Heart left ventricle (tissue), 16 donors: Measurements from ENCODE around the gene SLX4IP. TPM values are rescaled to one million over a fixed set of nuclear protein-coding genes. Genes with fewer than 3 reads are reported as not detected.
A peak's percentile ranks its signal among the peaks of the same experiment; 100 is the strongest.

ENCODE experiments used
- ATAC-seq, 4 donors: fragments of 200-7000 bp; cut with Tn5 transposase; one replicate each; pipeline ENCODE4 v1.9.1; 2020 to 2022; ENCODE audit warnings: moderate library complexity in 4 of 4, mild to moderate bottlenecking in 3 of 4, moderate number of reproducible peaks in 1 of 4
- DNase-seq, 5 donors: peaks; one replicate each; pipeline ENCODE4 v3.0.0-alpha.2; 2020
- H3K27ac ChIP-seq, 12 donors: fragments of 200-600 bp; sonication (generic) in 4 of 12; one replicate each; pipeline versions ENCODE4 v1.5.0 to v1.8.0; 2016 to 2022; ENCODE audit warnings: mild to moderate bottlenecking in 2 of 12
- H3K27me3 ChIP-seq, 9 donors: fragments of 200-600 bp; sonication (generic) in 2 of 9; one replicate each; pipeline versions ENCODE4 v1.5.1 to v1.8.0; 2016 to 2022; ENCODE audit warnings: mild to moderate bottlenecking in 3 of 9
- H3K36me3 ChIP-seq, 9 donors: fragments of 200-600 bp; sonication (generic) in 2 of 9; one replicate each; pipeline versions ENCODE4 v1.5.0 to v1.8.0; 2018 to 2022; ENCODE audit warnings: mild to moderate bottlenecking in 2 of 9
- H3K4me1 ChIP-seq, 12 donors: fragments of 200-600 bp; sonication (generic) in 4 of 12; one replicate each; pipeline versions ENCODE4 v1.5.0 to v1.8.0; 2016 to 2022; ENCODE audit warnings: mild to moderate bottlenecking in 3 of 12
- H3K4me3 ChIP-seq, 12 donors: fragments of 200-600 bp; sonication (generic) in 4 of 12; one replicate each; pipeline versions ENCODE4 v1.5.0 to v1.8.0; 2017 to 2022; ENCODE audit warnings: mild to moderate bottlenecking in 9 of 12, moderate library complexity in 4 of 12
- H3K9me3 ChIP-seq, 12 donors: fragments of 200-600 bp; sonication (generic) in 4 of 12; one replicate each; pipeline versions ENCODE4 v1.5.0 to v1.8.0; 2016 to 2022; ENCODE audit warnings: mild to moderate bottlenecking in 1 of 12
- POLR2A ChIP-seq, 2 donors: fragments of 450-650 bp; IDR thresholded peaks; one replicate each; pipeline ENCODE4 v1.6.1; 2017; ENCODE audit warnings: antibody characterized with exemption in 2 of 2, mild to moderate bottlenecking in 2 of 2, moderate library complexity in 2 of 2
- WGBS, 4 donors: extraction: QIAGEN DNeasy Blood & Tissue Kit in 2 of 4; methylation state at CpG; one replicate each; pipeline versions ENCODE4 v1.1.5 to v1.1.7; 2013 to 2018; 5-methylcytosine and 5-hydroxymethylcytosine counted together
- intact Hi-C, 10 donors: fragments of 100-400 bp; cut with DNase I; formaldehyde crosslinking; loops; one replicate each; pipeline versions ENCODE4 v1.11.1 to v1.14.2; 2022
- polyA plus RNA-seq, 2 donors: library from polyadenylated mRNA; stranded (reverse); fragments of 200-250 nt; gene quantifications; one replicate each; pipeline ENCODE4 v1.2.3, GENCODE V29; 2013
- total RNA-seq, 9 donors: library from RNA; depleted of rRNA in 2 of 9; stranded (reverse); fragments of >200 nt in 2 of 9; fragmentation: NEBNext Ultra II Directional in 3 of 9; extraction: Animal tissue kit (Norgen Biotek cat#: 25700) in 3 of 9; gene quantifications; one replicate each; pipeline versions ENCODE4 v1.1.0 to v1.2.4, GENCODE V29; 2016 to 2023
- TF ChIP-seq, protein P1 (sequence below), 12 donors: fragments of 200-600 bp; sonication (generic) in 4 of 12; IDR thresholded peaks; one replicate each; pipeline versions ENCODE4 v1.5.0 to v1.8.0; 2018 to 2022; ENCODE audit warnings: antibody characterized with exemption in 12 of 12, mild to moderate bottlenecking in 5 of 12
- donor health status: ischemic (EF 13 %, LVEDD 7.1; RV severe dilation, severe dysfunction).
- donor health status: healthy with polysubstance abuse.
- donor health status: DM: no; HTN: yes; CAD: no.
- donor health status: DM: no; HTN: no; CAD: no.
- donor health status: ischemic (EF 25% LVEDD 6.9; RV normal size, moderate dysfunction).
- donor health status: ischemic (EF 25% LVEDD 5.7; RV mildly dilated, moderate dysfunction).
- donor health status: healthy.
- donor health status: DM: yes; HTN: yes; CAD: no.
- donor health status: ischemic (EF 35%, LVEDD 5.7; RV mildly dilated, moderate dysfunction).
- donor health status: nonischemic (EF 11% LVEDD 7.7; RV severe dilation, severe dysfunction).
- donor health status: DM: yes; HTN: yes; CAD: no.
- donor health status: PGD.
- donor health status: ischemic (EF 29% LVEDD 5.4; RV normal size, mild dysfunction).
- donor health status: nonischemic (EF 23%, LVEDD 6.1; RV moderate dilation, normal function).

SLX4IP gene
- total and polyA plus RNA-seq, 11 donors: 1.1 to 4.3 (median 2.4) TPM

DNA sequence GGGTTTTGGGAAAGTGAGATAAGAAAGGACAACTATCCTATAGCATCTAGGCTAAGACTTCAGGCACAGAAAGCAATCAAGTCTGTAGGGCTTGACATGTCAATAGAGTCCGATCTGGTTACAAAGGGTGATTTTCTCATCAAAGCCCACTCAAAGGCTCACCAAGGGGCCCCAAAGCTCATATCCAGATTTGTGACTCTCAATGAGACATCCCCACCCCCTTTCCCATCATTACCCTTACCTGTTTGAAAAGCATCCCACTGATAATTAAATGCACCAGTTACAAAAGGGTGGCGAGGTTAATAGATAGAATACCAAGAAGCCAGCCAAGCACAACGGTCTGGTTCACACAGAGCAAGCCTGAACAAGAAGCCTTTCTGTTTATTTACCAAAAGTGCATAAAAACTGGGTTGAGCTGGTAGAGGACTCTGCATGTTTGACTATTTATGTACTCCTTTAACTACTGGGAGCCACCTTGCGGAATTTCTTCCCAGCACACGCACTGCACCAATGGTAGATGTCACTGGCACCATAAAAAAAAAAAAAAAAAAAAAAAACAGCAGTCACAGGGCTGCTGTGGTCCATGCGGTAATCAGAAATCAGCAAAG, 232.6 kb downstream of the SLX4IP start:
- intact Hi-C loops: loop anchor here in 4 of 10 donors (10.0 kb wide), 3 partner anchors 193 to 877 kb away; no protein-coding TSS in a partner anchor
- peak overlapping the region in 11 of 12 donors; percentile 20 to 78 (median 55) for H3K27ac ChIP-seq
- H3K27me3 ChIP-seq: no peaks in the 10 kb centered on the region
- TF ChIP-seq, protein P1, sequence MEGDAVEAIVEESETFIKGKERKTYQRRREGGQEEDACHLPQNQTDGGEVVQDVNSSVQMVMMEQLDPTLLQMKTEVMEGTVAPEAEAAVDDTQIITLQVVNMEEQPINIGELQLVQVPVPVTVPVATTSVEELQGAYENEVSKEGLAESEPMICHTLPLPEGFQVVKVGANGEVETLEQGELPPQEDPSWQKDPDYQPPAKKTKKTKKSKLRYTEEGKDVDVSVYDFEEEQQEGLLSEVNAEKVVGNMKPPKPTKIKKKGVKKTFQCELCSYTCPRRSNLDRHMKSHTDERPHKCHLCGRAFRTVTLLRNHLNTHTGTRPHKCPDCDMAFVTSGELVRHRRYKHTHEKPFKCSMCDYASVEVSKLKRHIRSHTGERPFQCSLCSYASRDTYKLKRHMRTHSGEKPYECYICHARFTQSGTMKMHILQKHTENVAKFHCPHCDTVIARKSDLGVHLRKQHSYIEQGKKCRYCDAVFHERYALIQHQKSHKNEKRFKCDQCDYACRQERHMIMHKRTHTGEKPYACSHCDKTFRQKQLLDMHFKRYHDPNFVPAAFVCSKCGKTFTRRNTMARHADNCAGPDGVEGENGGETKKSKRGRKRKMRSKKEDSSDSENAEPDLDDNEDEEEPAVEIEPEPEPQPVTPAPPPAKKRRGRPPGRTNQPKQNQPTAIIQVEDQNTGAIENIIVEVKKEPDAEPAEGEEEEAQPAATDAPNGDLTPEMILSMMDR (IDR thresholded peaks at IDR 0.05): no peak
- TF ChIP-seq POLR2A (IDR thresholded peaks at IDR 0.05): no peak
- ATAC-seq (no peak), DNase-seq (no peak)
- no peaks in the 10 kb centered on the region for H3K9me3 ChIP-seq
- WGBS, 4 donors: 61 to 88% (median 82%) methylated on average over 6 of the region's 6 CpGs
- peak overlapping the region in 9 of 12 donors; percentile 19 to 98 (median 88) for H3K4me3 ChIP-seq
- peaks cover 0 to 69% (median 39%) of the 10 kb centered on the region in 9 donors for H3K36me3 ChIP-seq
- H3K4me1 ChIP-seq: peaks cover 10 to 75% (median 61%) of the 10 kb centered on the region in 12 donors

DNA sequence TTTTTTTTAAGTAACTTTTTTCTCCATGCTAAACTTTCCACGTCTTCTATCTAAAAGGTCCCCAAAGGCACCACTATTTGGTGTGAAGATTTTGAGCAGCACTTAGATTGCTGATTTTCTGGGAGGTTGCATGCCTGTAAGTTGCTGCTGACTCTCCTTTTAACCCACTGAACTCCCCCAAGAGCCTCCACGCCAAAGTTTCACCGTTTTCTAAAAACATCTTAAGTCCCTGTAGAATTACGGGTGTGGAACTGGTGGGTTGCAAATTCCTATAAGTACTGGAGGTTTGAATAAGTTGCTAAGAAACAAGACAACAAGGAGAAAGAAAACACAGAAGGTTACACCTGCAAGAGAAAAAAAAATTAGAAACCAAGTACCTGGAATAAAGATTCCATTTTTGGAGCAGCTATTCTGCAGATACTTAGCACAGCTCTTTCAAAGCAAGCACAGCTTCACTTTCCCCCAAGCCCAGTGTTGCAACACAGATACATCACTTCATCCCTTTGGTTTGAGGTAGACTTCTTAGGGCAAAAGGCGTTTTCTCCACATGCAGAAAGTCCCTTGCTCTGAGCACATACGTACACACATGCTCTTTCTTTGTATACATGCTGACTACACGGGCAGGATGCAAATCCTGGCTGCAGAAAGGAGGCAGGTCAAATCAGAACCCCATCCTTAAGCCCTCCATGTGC, 233.7 kb downstream of the SLX4IP start:
- H3K27ac ChIP-seq: peak overlapping the region in 7 of 12 donors; percentile 8 to 99 (median 25)
- no peak for ATAC-seq
- TF ChIP-seq, protein P1 (IDR thresholded peaks at IDR 0.05): no peak
- no peak for TF ChIP-seq POLR2A (IDR thresholded peaks at IDR 0.05)
- peaks cover 10 to 68% (median 56%) of the 10 kb centered on the region in 12 donors for H3K4me1 ChIP-seq
- no peaks in the 10 kb centered on the region for H3K9me3 ChIP-seq
- peak overlapping the region in 9 of 12 donors; percentile 4 to 98 (median 94) for H3K4me3 ChIP-seq
- no peaks in the 10 kb centered on the region for H3K27me3 ChIP-seq
- no peak for DNase-seq
- H3K36me3 ChIP-seq: peaks cover 0 to 59% (median 27%) of the 10 kb centered on the region in 9 donors
- intact Hi-C loops: loop anchor here in 4 of 10 donors (10.0 kb wide), 3 partner anchors 194 to 876 kb away; no protein-coding TSS in a partner anchor
- 54 to 72% (median 63%) methylated on average over 7 of the region's 7 CpGs for WGBS, 4 donors

DNA sequence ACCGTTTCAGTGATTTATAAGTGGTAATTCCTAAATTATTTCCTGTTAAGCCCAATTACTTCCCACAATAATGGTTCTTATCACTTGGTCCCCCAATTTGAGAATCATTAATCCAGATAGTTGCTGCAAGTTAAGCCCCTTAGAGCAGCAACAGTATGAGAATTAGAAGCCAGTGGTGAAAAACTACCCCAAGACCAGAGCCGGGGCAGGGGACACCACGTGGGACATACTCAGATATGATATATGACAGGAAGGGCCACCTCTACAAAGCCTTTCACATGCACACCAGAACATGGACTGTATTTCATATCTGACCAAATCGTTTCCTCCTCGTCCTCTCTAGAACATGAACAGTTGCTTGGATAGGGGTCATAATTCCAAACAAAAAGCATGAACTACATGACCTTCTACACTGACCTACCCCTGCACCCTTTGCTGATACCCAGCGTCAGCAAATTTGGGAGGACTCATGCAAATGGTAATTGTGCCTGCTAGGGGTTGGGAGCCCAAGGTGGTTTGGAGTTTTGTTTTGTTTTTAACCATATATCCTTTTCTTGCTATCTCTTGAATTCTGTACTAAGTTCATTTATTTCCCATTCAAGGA, 234.8 kb downstream of the SLX4IP start:
- H3K36me3 ChIP-seq: peaks cover 0 to 53% (median 25%) of the 10 kb centered on the region in 9 donors
- peaks cover 7 to 62% (median 50%) of the 10 kb centered on the region in 12 donors for H3K4me1 ChIP-seq
- H3K27ac ChIP-seq: peak overlapping the region in 9 of 12 donors; percentile 95 to 99 (median 99)
- no peaks in the 10 kb centered on the region for H3K9me3 ChIP-seq
- 32 to 60% (median 35%) methylated on average over 6 of the region's 6 CpGs for WGBS, 4 donors
- no peak for DNase-seq
- no peaks in the 10 kb centered on the region for H3K27me3 ChIP-seq
- no peak for ATAC-seq
- intact Hi-C loops: loop anchor here (2.0 to 10.0 kb wide), 25 partner anchors 58 to 875 kb away; no protein-coding TSS in a partner anchor
- TF ChIP-seq POLR2A (IDR thresholded peaks at IDR 0.05): no peak
- TF ChIP-seq, protein P1 (IDR thresholded peaks at IDR 0.05): no peak
- H3K4me3 ChIP-seq: peak overlapping the region in 11 of 12 donors; percentile 23 to 98 (median 94)
